Hair follicular keratinocyte (primary cell): ENCODE results near the gene TNP1. TPM values are rescaled to one million over a fixed set of nuclear protein-coding genes. Genes with fewer than 3 reads are reported as not detected.

Experiments
- total RNA-seq: library from RNA; depleted of rRNA; stranded (reverse); fragments of >200 nt; gene quantifications from 2 replicates; pipeline ENCODE4 v1.2.3, GENCODE V29; 2015

TNP1 gene
- not detected in 2 replicates for total RNA-seq

DNA sequence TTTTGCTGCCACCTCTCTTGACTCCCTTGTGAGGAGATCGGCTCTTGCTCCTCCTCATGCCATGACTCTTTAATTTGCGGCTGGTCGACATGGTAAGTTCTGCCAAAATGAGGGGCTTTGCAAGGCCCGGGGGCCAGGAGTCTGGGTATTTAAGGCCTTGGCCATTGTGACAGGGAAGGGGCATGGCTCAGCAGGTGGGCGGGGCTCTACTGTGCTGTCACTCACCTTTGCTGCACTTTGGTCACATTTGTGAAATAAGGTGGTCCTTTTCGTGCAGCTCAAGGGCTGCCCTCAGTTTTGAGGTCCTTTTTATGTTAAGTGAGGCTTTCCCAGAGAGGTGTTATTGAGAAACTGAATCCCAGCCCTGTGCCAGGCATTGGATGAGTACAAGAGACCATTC, at the start of gene TNP1:
Gene TNP1 (minus strand): TSS at position 121 of the 400 bp plus-strand sequence. CDS start 30 bp downstream, at position 91.

Other genes starting within 250 kb of the TNP1 start
- gene IGFBP2, start 226.6 kb downstream of the TNP1 start, total RNA-seq, result 2.4 and 52.5 TPM in 2 replicates
- gene IGFBP5, start 164.5 kb downstream of the TNP1 start, total RNA-seq, result 0.08 and 0.23 TPM in 2 replicates